Measurements from ENCODE around the gene BRAT1.

The BRAT1 gene

DNA sequence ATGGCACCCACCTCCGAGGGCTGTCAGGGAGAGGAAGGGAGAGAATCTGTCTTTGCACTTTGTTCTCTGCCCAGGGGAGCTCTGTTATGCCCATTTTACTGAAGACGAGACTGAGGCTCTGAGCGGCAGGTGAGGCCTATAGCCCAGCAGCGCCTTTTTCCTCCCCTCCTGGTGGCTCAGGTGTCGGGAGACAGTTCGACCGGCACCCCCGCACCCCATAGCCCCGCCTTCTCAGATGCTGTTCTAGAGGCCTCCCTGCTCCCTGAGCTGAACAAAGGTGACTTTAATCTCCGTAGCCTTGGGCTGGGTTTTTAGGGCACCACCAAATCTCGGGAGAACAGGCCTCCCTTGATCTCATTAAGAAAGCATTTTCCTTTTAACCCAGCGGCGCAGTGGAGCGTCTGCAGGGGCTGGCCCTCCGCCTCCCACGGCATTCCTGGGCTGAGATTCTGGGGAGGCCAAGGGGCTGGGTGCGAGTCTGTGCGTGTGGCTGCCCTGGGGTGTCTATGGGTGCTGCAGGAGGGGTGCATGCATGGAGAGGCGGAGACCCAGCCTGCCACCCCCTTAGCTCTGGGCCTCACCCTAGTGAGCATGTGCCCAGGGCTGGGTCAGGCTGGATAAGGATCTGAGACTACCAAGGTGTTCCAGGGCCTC lies 32.4 kb downstream of the BRAT1 start:
- no peak for DNase-seq

DNA sequence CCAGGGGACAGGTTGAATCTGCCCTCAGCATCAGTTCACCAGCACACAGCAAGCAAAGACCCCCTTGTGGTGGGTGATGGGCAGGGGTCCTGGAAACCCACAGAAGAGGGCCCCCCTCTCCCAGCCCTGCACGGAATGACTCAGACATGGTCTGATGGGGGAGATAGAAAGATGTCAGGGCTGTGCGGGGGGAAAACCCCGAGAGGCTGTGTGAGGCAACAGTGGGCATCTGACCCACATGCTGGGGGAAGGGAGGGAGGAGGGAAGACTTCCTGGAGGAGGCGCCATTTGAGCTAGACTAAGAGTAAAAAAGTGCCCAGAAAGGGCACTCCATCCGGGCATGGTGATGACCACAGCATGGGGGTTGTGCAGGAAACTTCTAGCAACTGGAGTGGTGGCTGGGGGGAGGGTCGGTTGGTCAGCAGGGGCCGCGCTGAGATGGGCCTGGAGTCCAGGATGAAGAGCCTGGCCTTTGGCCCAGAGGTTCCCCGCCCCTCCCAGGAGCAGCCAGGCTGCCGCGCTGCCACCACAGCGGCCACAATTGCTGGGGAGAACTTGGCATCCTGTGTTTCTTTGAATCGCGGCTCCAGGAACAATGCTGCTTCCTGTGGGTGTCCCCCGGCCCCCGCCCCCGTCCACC lies 33.3 kb downstream of the BRAT1 start:
- peak; percentile 88 for DNase-seq

DNA sequence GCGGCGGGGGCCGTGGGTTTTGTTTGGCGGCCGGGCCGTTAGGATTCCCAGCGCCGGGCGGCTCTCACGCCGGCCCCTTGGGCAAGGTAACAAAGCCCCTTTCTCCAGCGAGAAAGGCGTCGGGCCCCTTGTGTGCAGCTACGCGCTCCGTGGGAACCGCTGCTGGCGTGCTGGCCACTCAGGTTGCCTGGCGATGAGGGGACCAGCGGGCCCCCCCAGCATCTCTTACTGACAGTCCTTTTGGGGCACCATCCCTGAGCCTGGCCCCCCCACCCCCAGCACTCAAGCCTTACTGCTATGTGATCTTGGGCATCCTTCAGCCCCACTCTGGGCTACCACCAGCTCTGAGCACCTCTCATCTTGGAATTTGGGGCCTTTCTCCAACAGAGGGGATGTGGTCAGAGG lies 34.0 kb downstream of the BRAT1 start:
- no peak for DNase-seq

DNA sequence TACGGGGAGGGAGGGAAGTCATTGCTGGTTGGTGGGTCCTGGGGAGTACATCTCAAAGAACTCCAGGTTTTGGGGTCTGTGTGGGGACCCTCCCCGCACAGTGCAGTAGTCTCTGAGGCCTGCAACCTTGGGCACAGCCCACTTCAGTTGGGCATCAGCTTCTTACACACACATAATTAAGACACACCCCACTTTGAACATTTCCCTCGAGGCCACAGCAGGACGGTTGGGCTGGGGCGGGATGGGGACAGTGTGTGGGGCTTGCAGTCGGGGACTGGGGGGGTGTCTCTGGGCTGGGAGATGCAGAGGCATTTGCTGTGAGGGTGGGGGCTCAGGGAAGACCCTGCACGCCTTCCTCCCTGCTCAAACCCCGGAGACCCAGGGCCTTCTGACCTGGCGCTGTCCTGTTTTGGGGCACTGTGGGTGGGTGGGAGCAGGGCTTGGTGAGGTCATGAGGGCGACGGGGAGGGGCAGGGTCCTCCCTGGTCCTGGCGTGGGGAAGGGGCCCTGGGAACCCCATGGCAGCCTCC lies 34.5 kb downstream of the BRAT1 start:
- DNase-seq, result no peak

DNA sequence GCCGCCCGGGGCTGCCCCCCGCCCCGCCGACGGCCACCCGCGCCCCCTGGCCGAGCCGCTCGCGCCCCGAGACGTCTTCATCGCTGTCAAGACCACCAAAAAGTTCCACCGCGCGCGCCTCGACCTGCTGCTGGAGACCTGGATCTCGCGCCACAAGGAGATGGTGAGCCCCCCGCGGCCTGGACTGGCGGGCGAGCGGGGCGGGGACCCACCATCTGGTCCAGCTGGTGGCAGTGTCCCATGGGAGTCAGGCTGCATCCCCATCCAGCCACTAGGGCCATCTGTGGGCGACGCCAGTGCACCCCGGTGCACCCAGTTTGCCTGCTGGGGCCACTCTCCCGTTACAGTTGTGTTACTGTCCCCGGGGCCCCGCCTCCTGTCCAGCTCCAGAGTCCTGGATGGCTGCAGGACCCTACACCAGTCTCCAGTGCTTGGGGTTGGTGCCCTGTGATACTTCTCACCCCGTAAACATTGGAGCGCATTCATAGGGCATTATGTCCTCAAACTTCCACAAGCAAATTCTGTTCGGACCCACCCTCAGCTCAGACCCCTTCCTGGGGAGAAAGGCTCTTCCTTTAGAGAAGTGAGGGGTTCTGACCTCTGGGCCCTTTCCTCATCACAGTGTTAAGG lies 35.1 kb downstream of the BRAT1 start:
- no peak for DNase-seq

DNA sequence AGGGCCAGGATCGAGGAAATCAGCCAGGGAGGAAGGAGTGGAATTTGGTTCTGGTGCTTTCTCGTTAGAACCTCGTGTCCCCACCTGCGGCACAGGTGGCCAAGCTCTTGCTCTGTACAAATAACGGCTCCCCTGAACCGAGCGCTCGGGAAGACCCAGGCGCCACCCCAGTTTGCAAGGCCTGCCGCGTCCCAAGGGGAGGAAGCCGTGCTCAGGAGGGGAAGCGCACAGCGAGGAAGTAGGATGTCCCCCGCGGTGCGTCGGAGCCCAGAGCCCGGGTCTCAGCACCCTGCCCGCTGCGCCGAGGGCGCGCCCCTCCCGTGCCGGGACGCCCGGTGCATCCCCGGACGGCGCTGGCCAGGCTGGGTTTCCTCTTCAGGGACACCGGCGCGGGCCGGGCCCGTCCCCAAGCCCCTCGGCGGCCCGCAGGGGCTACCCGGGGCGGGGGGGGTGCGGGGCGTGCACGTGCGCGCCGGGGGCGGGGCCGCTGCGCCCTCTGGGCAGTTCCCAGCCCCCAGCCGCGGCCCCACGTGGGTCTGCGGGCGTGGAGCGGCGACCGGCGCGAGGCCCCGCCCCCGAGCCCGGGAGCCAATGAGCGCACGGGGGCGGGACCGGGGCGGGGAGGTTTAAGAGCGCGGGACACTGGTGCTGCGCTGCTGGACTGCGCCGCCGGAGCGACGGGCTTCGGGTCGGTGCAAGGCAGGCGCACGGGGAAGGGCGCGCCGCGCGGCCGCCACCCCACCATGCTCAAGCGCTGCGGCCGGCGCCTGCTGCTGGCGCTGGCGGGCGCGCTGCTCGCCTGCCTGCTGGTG lies 36.0 kb downstream of the BRAT1 start, which contains the start of gene LFNG:
Gene LFNG (plus strand): TSS at position 656 of the 812 bp plus-strand sequence. CDS start 88 bp downstream, at position 744.
- DNase-seq, result peak; percentile 86

DNA sequence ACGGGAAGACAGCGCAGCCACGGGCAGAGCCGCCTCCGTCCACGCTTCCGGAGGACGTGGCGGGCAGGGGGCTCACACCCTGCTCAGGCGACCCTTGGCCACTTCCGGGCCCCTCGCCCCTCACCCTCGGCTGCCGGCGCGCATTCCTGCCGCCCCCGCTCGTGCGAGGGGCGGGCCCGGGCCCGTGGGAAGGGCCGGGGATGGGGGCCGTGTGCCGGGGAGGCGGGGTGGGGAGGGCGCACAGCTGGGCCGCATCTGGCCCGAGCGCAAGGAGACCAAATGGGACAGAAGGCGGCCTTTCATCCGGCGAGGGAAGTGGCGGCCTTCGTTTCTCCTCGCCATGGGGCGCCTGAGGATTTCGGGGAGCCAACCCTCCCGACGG lies 36.6 kb downstream of the BRAT1 start:
- DNase-seq, result no peak

DNA sequence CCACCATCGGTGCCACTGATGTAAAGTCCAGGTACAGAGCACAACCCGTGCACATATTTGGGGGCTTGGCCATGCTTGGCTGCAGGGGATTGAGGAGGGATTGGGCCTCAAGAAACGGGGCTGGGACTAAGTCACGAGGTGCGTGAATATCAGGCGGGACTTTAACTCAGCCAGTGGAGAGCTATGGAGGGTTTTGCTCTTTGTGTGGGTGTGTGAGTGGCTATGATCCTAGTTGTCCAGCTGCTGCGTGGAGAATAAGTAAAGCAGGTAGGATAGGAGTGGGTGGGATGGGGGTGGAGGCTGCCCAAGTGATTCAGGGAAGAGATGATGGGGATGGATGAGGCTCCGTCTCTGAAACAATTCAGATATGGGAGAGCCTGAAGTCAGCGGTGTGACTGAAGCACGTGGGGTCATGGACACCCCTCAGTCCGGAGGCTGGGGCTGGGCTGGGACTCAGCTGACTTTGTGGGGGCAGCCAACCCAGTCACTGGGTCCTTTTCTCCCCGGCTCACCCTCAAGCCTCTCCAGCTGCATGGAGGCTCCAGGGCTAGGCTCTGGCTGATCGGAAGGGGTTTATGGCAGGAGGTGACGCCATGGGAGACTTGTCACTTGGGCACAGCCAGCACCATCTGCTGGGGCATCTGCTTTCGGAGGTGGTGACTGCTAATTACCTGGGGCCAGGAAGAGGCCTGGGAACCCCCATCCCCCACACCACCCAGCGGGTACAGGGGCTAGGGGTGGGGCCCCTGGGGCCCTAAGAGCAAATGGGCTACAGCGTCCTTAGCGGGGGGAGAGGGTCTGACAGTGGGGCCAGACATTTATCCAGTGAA lies 37.4 kb downstream of the BRAT1 start:
- no peak for DNase-seq

DNA sequence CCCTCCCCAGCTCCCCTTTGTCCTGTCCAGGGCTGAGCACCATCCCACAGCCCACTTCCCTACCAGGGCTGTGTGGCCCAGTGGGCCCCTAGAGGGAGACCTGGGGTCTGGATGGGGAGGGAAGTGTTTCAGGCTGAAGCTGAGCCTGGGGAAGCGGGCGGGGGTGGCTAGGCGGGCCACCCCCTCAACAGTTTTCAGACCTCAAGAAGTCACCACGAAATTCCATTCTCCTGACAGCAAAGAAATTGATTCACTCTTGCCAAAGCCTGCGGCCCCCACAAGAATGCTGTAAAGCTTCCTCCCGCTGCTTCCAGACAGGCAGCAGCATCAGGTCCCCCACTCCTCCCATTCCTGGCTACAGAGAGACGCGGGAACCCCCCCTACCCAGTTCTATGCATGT lies 38.3 kb downstream of the BRAT1 start:
- DNase-seq, result no peak

DNA sequence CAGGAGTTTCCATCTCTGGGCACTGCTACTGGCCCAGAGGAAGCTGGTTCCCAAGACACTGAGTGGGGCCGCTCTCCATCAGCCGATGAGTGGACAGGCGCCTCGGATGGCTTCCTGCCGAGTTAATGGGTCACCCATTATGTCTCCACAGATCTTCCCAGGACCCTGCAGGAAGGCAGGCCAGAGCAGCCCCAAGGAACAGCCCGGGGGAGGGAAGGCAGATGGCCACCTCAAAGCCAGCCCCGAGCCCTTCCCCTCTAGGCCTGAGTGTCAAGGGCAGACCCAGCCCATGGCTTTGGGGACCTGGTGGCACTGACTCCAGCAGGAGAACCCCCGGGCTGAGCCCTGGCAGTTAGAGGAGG lies 39.1 kb downstream of the BRAT1 start:
- no peak for DNase-seq

DNA sequence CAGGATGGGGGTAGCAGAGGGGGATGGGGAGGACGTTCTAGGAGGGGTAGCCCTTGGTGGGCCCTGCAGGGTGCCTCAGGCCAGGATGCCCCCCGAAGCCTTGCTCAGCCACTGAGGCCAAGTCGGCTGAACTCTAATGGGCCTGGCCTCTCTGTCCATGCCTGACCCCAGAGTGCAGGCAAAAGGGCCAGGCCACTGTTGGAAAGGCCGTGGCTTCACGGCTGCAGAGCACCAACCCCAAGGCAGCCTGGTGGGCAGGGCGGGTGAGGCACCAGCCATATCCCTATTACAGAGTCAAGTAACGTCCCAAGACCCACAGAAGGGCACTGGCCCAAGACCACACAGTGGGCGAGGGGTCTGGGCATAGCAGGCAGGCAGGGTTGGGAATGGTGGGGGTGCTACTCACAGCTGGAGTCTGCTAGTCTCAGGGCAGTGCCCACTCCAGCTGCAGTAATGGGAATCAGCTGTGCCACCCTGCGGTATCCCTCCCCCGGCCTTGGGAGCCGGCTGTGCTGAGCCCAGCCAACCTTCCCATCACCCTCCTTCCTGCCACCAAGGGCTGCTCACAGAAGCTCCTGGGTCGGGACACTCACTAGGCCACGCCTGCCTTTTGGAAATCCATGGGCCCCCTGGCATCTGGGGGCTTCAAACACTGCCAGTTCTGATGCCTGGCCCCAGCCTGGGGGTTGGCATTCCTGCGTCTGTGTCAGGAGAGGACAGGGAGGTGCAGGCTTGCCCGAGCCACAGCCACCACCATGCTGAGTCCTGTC lies 39.7 kb downstream of the BRAT1 start:
- DNase-seq, result no peak

DNA sequence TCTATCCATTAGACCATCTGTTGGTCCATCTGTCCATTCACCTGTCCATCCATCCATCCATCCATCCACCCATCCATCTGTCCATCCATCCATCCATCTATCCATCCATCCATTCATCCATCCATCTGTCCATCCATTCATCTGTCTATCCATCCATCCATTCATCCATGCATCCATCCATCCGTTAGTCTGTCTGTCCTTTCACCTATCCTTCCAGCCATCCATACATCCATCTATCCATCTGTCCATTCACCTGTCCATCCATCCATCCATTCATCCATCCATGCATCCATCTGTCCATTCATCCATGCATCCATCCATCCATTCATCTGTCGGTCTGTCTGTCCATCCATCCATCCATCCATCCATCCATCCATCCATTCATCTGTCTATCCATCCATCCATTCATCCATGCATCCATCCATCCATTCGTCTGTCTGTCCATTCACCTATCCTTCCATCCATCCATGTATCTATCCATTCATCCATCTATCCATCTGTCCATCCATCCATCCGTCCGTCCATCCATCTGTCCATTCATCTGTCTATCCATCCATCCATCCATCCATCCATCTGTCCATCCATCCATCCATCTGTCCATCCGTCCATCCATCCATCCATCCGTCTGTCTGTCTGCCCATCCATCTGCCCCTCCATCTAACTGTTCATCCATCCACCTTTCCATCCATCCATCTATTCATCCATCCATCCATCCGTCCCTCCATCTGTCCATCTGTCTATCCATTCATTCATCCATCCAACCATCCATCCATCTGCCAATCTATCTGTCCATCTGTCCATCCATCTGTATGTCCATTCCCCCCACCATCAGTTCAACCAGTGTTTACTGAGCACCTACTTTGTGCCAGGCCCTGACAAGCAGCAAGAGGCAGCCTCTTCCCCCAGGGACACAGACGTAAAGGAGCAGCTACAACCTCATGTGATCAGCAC lies 40.6 kb downstream of the BRAT1 start:
- no peak for DNase-seq

DNA sequence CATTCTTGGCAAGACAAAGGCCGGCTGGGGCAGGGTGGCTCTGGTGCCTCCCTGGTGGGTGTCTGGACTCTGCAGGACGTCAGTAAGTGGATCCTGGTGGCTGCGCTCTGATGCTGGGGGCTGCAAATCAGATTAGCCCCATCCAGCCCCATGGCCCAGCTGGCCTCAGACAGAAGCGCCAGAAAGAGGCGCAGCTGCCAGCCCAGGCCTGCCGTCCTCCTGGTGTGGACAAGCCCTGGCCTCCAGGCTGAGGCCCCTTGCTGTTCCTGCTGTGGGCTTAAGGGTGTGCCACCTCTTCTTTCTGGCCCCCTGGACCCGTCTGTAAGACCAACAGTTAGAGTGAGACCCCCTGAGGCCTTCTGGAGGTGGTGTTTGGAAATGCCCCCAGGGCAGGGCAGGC lies 41.6 kb downstream of the BRAT1 start:
- no peak for DNase-seq

DNA sequence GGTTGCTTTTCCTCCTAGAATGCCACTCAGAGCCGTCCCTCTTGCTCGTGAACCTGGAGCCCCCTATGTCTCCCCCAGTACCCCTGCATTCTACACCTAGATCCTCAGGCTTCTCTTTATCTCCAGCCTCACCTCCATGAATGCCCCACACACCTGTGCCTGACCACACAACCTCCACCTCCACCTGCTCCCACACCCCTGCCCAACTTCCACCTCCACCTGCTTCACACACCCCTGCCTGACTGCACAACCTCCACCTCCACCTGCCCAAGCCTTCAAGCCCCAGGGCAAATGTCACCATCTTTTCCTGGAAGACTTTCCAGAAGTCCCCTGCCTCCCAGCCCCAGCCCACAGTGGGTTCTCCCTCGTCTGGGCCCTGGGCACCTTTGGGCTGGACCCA lies 42.6 kb downstream of the BRAT1 start:
- no peak for DNase-seq

DNA sequence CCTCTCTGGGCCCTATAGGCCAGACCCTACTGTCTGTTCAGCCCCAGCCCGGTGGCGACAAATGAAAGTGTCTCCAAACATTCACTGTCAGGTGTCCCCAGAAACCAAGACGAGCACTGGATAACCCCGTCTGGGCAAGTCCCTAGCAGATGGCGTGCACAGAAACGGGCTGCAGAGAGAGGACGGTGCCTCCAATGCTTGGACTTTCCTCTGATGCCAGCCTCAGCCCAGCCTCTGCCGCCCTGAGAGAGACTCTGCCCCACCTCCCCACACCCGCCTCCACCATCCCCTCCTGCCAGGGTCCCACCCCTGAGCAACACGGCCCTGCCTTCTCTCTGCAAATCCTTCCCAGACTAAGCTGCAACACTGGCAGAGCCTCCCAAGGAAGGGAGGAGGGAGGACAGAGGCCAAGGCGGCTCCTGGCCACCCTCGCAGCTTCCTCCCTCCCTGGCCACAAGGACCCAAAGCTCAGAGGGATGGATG lies 43.1 kb downstream of the BRAT1 start:
- no peak for DNase-seq

DNA sequence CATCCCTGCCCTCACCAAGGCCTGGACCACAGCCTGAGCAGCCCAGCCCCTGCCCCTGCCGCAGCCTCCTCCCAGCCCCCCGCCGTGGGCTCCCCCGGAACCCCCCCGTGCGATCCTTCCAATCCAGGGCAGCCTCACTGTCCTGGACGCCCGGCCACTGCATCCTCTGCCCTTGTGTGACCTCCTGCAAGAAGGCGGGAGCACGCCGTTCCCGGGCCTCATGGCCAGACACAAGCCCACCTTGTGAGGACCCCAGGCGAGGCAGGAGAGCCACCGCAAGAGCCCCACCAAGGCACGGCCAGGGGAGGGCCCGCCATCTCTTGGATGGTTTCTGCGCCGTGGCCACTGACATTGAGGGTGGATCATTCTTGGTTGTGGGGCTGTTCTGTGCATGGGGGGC lies 43.6 kb downstream of the BRAT1 start:
- DNase-seq, result no peak

DNA sequence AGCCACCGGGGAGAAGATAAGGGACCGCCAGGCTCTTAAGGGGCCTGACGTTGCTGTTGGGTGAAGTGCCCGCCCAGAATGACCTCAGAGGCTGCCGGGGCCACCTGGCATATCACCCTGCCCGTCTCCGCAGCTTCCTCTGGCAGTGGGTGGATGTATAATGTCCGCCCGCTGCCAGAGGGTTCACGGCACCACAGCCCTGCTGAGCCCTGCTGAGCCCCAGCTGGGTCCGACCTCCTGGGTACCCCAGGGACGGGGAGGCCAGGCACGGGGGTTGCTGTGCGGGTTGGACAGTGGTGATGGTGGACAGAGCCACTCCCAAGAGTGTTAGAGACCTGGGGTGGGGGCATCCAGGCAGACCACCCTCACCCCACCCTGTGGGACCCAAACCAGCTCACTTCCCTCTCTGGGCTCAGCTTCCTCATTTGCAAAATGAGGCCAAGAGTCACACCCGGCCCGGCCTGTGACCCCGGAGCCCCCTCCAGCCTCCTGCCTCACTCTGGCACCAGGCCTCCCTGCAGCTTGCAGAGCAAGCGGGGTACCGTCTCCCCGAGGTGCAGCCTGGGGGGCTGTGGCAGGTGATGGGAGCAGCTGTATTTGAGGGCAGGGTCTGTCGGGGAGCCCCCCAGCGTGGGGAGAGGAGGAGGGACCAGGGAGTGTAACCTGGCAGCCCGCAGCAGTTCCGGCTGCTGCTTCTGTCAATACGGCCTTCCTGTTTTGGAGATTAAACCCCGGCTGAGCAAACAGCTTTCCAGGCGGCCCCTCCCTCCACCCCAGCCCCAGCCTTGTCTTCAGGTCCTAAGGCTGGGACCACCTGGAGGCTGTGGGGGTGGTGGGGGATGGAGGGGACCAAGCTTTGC lies 44.2 kb downstream of the BRAT1 start:
- DNase-seq, result peak; percentile 58

DNA sequence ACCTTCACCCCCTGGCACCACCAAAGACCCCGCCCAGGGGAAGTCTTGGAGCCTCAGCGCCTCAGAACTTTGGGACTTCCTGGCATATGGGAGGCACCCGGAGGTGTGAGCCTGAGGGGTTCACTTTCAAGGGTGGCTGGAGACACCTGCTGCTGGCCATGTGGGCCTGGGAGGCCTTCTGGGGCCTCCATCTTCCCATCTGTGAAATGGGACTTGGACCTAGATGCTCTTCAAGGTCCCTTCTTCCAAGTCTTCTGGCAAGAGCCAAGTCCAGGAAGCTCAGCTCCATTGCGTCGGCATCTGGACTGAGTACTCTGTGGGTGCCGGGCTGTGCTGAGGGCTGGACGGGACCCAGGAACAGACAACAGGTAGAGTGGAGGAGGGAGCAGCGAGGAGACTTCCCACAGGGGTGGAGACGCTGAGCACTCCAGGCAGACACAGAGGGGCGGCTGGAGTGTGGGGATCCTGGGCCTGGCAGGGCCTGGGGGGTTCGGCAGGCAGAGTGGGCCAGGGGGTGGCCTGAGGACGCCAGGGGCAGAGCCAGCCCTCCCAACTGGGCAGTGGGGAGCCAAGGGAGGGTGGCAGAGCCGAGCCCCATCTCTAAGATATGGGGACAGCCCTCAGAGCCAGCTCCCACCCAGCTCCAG lies 45.1 kb downstream of the BRAT1 start:
- no peak for DNase-seq
